A673 (cell line): ENCODE results near the gene PHAF1. TPM values are rescaled to one million over a fixed set of nuclear protein-coding genes. Genes with fewer than 3 reads are reported as not detected.

Experiments
- BruUV-seq: library from RNA; stranded (reverse); fragments of 400-500 nt; replicated peaks from 2 replicates; lab custom pipeline; 2021; lab: Mats Ljungman, UMichigan
- CTCF ChIA-PET: fragments of 300-600 bp; sonication (Branson Sonifier 250); formaldehyde crosslinking; loops from one replicate; lab custom pipeline; 2022; ENCODE audit warnings: antibody characterized with exemption; lab: Charles Lee
- POLR2A ChIA-PET: fragments of 300-600 bp; sonication (Branson Sonifier 250); formaldehyde crosslinking; loops from one replicate; lab custom pipeline; 2022; ENCODE audit warnings: antibody characterized with exemption; ENCODE audit not compliant: low non-redundant PET; lab: Charles Lee
- DNase-seq: peaks from one replicate; pipeline ENCODE4 v3.0.0-alpha.2; 2015; ENCODE audit warnings: low spot score
- H3K27ac ChIP-seq: fragments of 200-600 bp; sonication (generic); 2 replicates; pipeline ENCODE4 v1.5.1; 2016; ENCODE audit warnings: mixed run types, low read depth, mild to moderate bottlenecking, mixed read lengths, antibody characterized with exemption, low read length; ENCODE audit not compliant: poor library complexity, severe bottlenecking
- H3K27me3 ChIP-seq: fragments of 200-600 bp; sonication (generic); replicated peaks from 2 replicates; pipeline ENCODE4 v1.6.1; 2017; ENCODE audit warnings: mixed run types, low read depth, mild to moderate bottlenecking, mixed read lengths, antibody characterized with exemption, low read length; ENCODE audit not compliant: insufficient read depth, poor library complexity
- H3K36me3 ChIP-seq: fragments of 200-600 bp; sonication (generic); 2 replicates; pipeline ENCODE4 v1.6.1; 2016; ENCODE audit warnings: mixed run types, mild to moderate bottlenecking, mixed read lengths, antibody characterized with exemption, low read length; ENCODE audit not compliant: insufficient read depth, poor library complexity, severe bottlenecking
- H3K4me1 ChIP-seq: fragments of 200-600 bp; sonication (generic); 2 replicates; pipeline ENCODE4 v1.6.1; 2017; ENCODE audit warnings: mixed run types, mild to moderate bottlenecking, mixed read lengths, antibody characterized with exemption, low read length; ENCODE audit not compliant: insufficient read depth, poor library complexity, severe bottlenecking
- H3K4me3 ChIP-seq: fragments of 200-600 bp; sonication (generic); 2 replicates; pipeline ENCODE4 v1.5.1; 2016; ENCODE audit warnings: low read depth, mixed run types, mild to moderate bottlenecking, mixed read lengths, low read length; ENCODE audit not compliant: poor library complexity, severe bottlenecking
- H3K9me3 ChIP-seq: fragments of 200-600 bp; sonication (generic); 2 replicates; pipeline ENCODE4 v1.6.1; 2016; ENCODE audit warnings: mixed run types, low read depth, mild to moderate bottlenecking, mixed read lengths, antibody characterized with exemption, low read length; ENCODE audit not compliant: poor library complexity, severe bottlenecking
- EZH2 ChIP-seq: fragments of 200-600 bp; sonication (generic); IDR thresholded peaks from 2 replicates; pipeline ENCODE4 v1.6.1; 2017; ENCODE audit warnings: borderline replicate concordance, low read depth, mild to moderate bottlenecking, mixed read lengths, antibody characterized with exemption, low read length; ENCODE audit not compliant: poor library complexity, severe bottlenecking
- intact Hi-C: fragments of 100-400 bp; cut with micrococcal nuclease; formaldehyde crosslinking; loops from one replicate; pipeline ENCODE4 v1.10.0; 2022; ENCODE audit not compliant: unreplicated experiment
- total RNA-seq: library from RNA; stranded (reverse); gene quantifications from 2 replicates; pipeline ENCODE4 v1.2.3, GENCODE V29; 2021
- TF ChIP-seq, protein P1 (sequence below): fragments of 300-800, 200-600 bp; sonication (generic); conservative IDR thresholded peaks from 2 replicates; pipeline ENCODE4 v1.5.1; 2017; ENCODE audit warnings: low read depth, mild to moderate bottlenecking, antibody characterized with exemption, low read length, moderate library complexity, mixed read lengths

The PHAF1 gene
- total RNA-seq, 1 experiment from 2014 or later: 23.2 TPM

- intact Hi-C loops: no loop called here
- H3K4me1 ChIP-seq: peaks cover 22% of the 10 kb centered on the region
- no TSS peak for BruUV-seq
- H3K9me3 ChIP-seq: no peaks in the 10 kb centered on the region
- TF ChIP-seq EZH2: no peak
- TF ChIP-seq, protein P1, sequence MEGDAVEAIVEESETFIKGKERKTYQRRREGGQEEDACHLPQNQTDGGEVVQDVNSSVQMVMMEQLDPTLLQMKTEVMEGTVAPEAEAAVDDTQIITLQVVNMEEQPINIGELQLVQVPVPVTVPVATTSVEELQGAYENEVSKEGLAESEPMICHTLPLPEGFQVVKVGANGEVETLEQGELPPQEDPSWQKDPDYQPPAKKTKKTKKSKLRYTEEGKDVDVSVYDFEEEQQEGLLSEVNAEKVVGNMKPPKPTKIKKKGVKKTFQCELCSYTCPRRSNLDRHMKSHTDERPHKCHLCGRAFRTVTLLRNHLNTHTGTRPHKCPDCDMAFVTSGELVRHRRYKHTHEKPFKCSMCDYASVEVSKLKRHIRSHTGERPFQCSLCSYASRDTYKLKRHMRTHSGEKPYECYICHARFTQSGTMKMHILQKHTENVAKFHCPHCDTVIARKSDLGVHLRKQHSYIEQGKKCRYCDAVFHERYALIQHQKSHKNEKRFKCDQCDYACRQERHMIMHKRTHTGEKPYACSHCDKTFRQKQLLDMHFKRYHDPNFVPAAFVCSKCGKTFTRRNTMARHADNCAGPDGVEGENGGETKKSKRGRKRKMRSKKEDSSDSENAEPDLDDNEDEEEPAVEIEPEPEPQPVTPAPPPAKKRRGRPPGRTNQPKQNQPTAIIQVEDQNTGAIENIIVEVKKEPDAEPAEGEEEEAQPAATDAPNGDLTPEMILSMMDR: no peak
- no peak for DNase-seq
- no peaks in the 10 kb centered on the region for H3K27me3 ChIP-seq
- no peak overlapping the region for H3K27ac ChIP-seq
- ChIA-PET POLR2A (no interaction called here), CTCF (no interaction called here)
- H3K4me3 ChIP-seq: no peak overlapping the region
- H3K36me3 ChIP-seq: peaks cover 10% of the 10 kb centered on the region
These were observed 22.9 kb upstream of the PHAF1 start for GRCh38 chr16:67086822-67087221.

DNA sequence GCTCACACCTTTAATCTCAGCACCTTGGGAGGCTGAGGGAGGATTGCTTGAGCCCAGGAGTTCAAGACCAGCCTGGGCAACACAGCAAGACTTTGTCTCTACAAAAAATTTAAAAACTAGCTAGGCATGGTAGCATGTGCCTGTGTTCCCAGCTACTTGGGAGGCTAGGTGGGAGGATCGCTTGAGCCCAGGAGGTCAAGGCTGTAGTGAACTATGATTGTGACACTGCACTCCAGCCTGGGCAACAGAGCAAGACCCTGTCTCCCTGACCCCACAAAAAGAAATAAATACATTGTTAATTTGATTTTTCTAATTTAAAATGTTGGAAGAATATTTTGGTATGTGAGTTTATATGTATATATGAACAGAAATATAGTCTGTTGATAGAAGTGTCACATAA is 22.4 kb upstream of the PHAF1 start:
- H3K4me1 ChIP-seq: peaks cover 22% of the 10 kb centered on the region
- intact Hi-C loops: no loop called here
- no peaks in the 10 kb centered on the region for H3K27me3 ChIP-seq
- no peak for TF ChIP-seq EZH2
- TF ChIP-seq, protein P1: no peak
- POLR2A ChIA-PET: no interaction called here
- no peak for DNase-seq
- H3K4me3 ChIP-seq: no peak overlapping the region
- H3K36me3 ChIP-seq: peaks cover 10% of the 10 kb centered on the region
- BruUV-seq: no TSS peak
- CTCF ChIA-PET: no interaction called here
- H3K9me3 ChIP-seq: no peaks in the 10 kb centered on the region
- H3K27ac ChIP-seq: peak overlapping the region; percentile 21

- Histone ChIP-seq H3K27me3 (no peaks in the 10 kb centered on the region), H3K36me3 (peaks cover 6% of the 10 kb centered on the region), H3K9me3 (no peaks in the 10 kb centered on the region), H3K27ac (peak overlapping the region; percentile 21), H3K4me1 (peaks cover 22% of the 10 kb centered on the region), H3K4me3 (no peak overlapping the region)
- intact Hi-C loops: no loop called here
- DNase-seq: peak; percentile 22
- TF ChIP-seq, protein P1: no peak
- no peak for TF ChIP-seq EZH2
- BruUV-seq: no TSS peak
- ChIA-PET CTCF (no interaction called here), POLR2A (no interaction called here)
These were observed 21.9 kb upstream of the PHAF1 start for GRCh38 chr16:67087803-67088202.
